ENCODE measurements around the gene LRRN4CL. TPM values are rescaled to one million over a fixed set of nuclear protein-coding genes. Genes with fewer than 3 reads are reported as not detected.

LRRN4CL gene
- total RNA-seq, 1 donor from 2014 or later: 12.1 TPM

DNA sequence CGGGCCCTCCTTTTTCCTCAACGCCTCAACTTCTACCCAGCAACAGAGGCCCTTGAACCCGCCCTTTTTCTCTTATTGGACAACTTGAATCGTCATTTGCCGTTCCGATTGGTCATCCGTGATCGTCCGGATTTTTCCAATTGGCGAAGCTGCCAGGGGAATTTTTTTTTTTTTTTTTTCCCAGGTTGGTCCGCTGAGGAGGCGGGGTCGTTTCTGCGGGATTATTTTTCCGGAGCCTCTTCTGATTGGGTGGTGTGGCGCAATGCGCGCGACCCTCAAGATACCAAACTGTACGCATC lies 38.5 kb upstream of the LRRN4CL start:
- peak; percentile 61 to 92 for DNase-seq (ENCODE audit: low spot score in 2 of 2)
- Histone ChIP-seq H3K36me3 (peaks cover 11 to 20% of the 10 kb centered on the region in 2 donors), H3K27me3 (no peaks in the 10 kb centered on the region), H3K9me3 (no peaks in the 10 kb centered on the region), H3K4me1 (peaks cover 5 to 42% of the 10 kb centered on the region in 2 donors), H3K27ac (peak overlapping the region; percentile 92 to 95), H3K4me3 (peak overlapping the region; percentile 98 to 99)
- TF ChIP-seq, protein P1, sequence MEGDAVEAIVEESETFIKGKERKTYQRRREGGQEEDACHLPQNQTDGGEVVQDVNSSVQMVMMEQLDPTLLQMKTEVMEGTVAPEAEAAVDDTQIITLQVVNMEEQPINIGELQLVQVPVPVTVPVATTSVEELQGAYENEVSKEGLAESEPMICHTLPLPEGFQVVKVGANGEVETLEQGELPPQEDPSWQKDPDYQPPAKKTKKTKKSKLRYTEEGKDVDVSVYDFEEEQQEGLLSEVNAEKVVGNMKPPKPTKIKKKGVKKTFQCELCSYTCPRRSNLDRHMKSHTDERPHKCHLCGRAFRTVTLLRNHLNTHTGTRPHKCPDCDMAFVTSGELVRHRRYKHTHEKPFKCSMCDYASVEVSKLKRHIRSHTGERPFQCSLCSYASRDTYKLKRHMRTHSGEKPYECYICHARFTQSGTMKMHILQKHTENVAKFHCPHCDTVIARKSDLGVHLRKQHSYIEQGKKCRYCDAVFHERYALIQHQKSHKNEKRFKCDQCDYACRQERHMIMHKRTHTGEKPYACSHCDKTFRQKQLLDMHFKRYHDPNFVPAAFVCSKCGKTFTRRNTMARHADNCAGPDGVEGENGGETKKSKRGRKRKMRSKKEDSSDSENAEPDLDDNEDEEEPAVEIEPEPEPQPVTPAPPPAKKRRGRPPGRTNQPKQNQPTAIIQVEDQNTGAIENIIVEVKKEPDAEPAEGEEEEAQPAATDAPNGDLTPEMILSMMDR (IDR thresholded peaks at IDR 0.05): no peak
- intact Hi-C loops (cut with DNase I): loop anchor here (1.0 to 5.0 kb wide), 9 partner anchors 19 to 129 kb away; partner anchors contain the start of genes B3GAT3, C11orf98, CSKMT and GANAB

DNA sequence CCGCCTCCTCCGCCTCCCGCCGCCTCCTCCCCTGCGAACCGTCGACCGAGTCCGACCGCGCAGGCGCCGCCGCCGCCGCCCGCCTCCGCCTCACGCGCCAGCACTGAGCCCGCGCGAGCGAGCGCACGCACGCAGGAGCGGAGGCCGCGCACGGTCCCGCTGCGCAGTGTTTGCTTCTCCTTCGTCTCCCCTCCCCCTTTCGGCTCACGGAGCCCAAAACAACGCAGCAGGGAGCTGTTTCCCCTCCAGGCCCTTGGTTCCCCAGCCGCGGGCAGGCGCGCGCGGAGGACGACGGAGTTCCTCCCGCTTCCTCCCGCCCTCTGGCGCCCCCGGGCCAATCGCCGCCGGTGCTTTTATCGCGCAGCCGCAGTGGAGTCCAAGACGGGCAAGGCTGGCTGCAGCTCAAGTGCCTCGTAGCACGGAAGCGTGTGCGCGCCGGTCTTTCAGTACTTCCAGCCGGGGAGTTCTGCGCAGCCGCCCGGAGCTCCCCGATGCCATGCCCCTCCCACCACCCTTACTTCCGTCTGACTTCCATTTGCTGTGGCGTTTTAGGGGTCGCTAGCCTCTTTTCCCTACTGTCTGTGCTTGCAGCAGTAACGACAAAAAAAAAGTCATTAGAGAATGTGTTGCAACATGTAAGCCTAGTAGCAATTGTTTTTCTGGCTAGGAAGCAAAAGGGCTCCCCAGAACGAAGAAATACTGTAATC lies 38.0 kb upstream of the LRRN4CL start, which contains the start of gene HNRNPUL2:
TSS of gene HNRNPUL2 (minus strand) at position 293 of the 707 bp plus-strand sequence. CDS start 301 bp downstream, outside the sequence.
- Histone ChIP-seq H3K36me3 (peaks cover 16 to 25% of the 10 kb centered on the region in 2 donors), H3K4me3 (peak within 1 kb of the TSS; percentile 98 to 99), H3K9me3 (no peaks in the 10 kb centered on the region), H3K4me1 (peaks cover 5 to 42% of the 10 kb centered on the region in 2 donors), H3K27me3 (no peaks in the 10 kb centered on the region), H3K27ac (peak within 1 kb of the TSS; percentile 92 to 95)
- TF ChIP-seq, protein P1 (IDR thresholded peaks at IDR 0.05): peak in 2 of 3 experiments; percentile 8 to 15
- DNase-seq (ENCODE audit: low spot score in 2 of 2): peak; percentile 91 to 98
- intact Hi-C loops (cut with DNase I): loop anchor here (1.0 to 5.0 kb wide), 5 partner anchors 18 to 130 kb away; partner anchors contain the start of genes B3GAT3 and GANAB

DNA sequence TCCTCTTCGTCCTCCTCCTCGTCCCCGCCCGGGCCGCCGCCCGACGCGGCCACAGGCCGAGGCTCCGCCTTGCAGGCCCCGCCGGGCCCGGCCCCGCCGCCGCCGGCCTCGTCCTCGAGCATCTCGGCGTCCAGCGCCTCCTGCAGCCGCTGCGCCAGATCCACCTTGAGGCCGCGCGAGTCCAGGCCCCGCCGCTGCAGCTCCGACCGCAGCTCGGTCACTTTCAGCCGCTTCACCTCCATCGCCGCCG lies 37.5 kb upstream of the LRRN4CL start:
- H3K27me3 ChIP-seq: no peaks in the 10 kb centered on the region
- peak overlapping the region; percentile 92 to 95 for H3K27ac ChIP-seq
- H3K4me3 ChIP-seq: peak overlapping the region; percentile 98 to 99
- no peak for DNase-seq (ENCODE audit: low spot score in 2 of 2)
- TF ChIP-seq, protein P1 (IDR thresholded peaks at IDR 0.05): no peak
- H3K36me3 ChIP-seq: peaks cover 21 to 29% of the 10 kb centered on the region in 2 donors
- peaks cover 5 to 42% of the 10 kb centered on the region in 2 donors for H3K4me1 ChIP-seq
- H3K9me3 ChIP-seq: no peaks in the 10 kb centered on the region
- intact Hi-C loops (cut with DNase I): loop anchor here (1.0 to 5.0 kb wide), 5 partner anchors 18 to 130 kb away; partner anchors contain the start of genes B3GAT3 and GANAB

DNA sequence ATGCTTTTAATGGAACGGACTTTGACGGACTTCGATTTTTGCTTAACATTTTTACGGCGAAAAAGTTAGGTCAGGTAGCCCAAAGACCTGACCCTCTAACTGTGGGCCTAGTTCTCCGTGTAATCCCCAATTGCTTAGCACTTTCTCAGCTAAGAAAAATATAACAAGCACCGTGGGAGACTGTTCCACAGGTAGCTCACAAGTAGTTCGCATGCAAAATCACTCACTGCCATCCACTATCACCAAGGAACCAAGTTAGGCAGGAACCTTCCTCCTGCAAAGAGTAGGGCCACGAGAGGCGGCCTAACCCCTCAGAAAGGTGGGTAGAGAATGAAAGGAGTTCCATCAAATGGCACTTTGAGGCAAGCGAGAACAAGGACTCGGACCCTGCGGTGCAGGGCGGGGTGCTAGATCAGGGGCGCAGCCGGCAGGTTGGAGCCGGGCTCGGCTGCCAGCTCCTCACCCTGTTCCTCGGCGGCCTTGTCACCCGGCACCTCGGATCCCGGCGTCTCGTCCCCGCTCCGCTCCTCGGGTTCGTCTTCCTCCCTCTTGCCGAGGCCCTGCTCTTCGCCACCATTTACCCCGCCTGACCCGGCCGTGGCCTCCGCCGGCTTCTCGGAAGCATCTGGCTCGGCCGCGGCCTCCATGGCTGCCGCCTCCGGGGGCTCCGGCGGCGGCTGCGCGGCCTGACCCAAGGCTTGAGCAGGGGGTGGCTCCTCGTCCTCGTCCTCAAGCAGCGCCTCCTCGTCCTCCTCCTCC lies 37.0 kb upstream of the LRRN4CL start:
- Histone ChIP-seq H3K4me1 (peaks cover 5 to 41% of the 10 kb centered on the region in 2 donors), H3K4me3 (peak overlapping the region; percentile 98 to 99), H3K36me3 (peaks cover 25 to 34% of the 10 kb centered on the region in 2 donors), H3K9me3 (no peaks in the 10 kb centered on the region), H3K27me3 (no peaks in the 10 kb centered on the region), H3K27ac (peak overlapping the region; percentile 92 to 95)
- intact Hi-C loops (cut with DNase I): loop anchor here (2.0 to 5.0 kb wide), 3 partner anchors 104 to 131 kb away; partner anchors contain the start of gene B3GAT3
- DNase-seq (ENCODE audit: low spot score in 2 of 2): no peak
- TF ChIP-seq, protein P1 (IDR thresholded peaks at IDR 0.05): no peak

DNA sequence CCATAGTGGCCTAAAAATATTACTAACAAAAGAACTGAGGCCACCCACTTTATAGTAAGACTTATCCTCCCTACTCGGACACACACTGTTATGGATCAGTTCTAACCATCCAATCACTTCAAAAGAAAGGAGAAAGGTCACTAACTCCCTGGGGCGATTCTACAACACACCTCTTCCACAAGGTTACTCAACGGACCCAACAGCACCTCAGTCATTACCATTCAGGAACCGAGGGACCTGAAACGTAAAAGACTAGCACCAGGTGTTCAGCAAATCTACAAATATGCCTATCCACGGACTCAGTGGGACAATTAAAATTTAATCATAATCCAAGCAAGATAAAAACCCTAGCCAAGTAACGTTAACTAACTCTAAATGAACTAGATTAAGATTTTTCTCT lies 36.3 kb upstream of the LRRN4CL start:
- TF ChIP-seq, protein P1 (IDR thresholded peaks at IDR 0.05): no peak
- Histone ChIP-seq H3K27ac (peak overlapping the region; percentile 92 to 95), H3K4me3 (peak overlapping the region; percentile 98 to 99), H3K4me1 (peaks cover 1 to 34% of the 10 kb centered on the region in 2 donors), H3K36me3 (peaks cover 31 to 41% of the 10 kb centered on the region in 2 donors), H3K27me3 (no peaks in the 10 kb centered on the region), H3K9me3 (no peaks in the 10 kb centered on the region)
- intact Hi-C loops (cut with DNase I): loop anchor here (2.0 to 5.0 kb wide), 3 partner anchors 105 to 132 kb away; partner anchors contain the start of gene B3GAT3
- DNase-seq (ENCODE audit: low spot score in 2 of 2): no peak

Data from ascending aorta (tissue), 2 donors.